HG03066 (cell line): Measurements from ENCODE around the gene PIP4K2C.
"Not testable (repeated sequence)": the region's sequence is repeated elsewhere in the genome, so short reads cannot be mapped to it uniquely, and the experiment has no call there.

Experiments used
- ATAC-seq: cut with Tn5 transposase; IDR thresholded peaks from one replicate; pipeline ENCODE4 v1.9.1; 2021; ENCODE audit warnings: low read depth; ENCODE audit not compliant: unreplicated experiment

PIP4K2C gene

GRCh38 chr12:57631566-57632072 is 40.6 kb downstream of the PIP4K2C start:
- no peak for ATAC-seq

- peak; percentile 10 for ATAC-seq
Measured at GRCh38 chr12:57632073-57632957, 41.3 kb downstream of the PIP4K2C start.

DNA sequence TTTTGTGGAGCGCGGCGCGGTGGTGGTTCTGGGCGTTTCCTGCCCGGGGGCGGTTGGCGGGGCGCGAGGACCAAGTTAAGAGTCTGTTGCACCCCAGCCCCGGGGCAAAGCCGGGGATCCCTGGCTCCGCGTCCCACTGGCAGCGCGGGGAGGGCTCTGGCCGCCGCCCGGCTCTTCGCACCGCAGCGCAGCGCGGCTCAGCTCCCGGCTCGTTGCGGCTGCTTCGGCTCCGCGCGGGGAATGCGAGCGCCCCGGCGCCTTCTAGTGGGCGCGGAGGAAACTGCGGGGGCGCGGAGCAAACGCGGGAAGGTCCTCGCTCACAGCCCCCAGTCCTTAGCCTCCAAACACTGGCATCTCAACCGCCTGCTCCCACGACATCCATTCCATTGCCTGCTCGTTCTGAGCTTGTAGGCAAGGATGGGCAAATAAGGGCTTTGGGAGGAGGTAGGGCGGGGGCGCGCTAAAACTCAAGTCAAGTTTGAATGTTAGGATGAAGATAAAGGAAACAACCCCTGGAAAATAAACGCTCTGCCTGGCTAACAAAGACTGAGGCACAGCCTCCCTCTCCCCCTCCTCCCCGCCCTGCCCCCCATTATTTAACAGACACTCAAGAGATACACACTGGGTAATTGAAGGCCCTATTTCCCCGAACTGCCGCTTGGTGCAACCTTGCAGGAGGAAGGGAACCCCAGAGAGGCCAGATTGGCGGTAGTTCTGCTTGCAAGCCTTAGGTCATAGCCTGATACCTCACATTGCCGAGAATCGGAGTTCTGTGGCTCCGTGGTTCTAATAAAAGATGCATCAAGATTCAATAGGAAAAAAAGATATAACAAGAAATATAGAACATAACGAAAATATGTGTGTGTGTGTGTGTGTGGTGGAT is 42.2 kb downstream of the PIP4K2C start, which contains the start of gene B4GALNT1:
Gene B4GALNT1 (minus strand): TSS at position 244 of the 883 bp plus-strand sequence. CDS start 1,069 bp downstream, outside the sequence.
- ATAC-seq, result peak; percentile 68

- ATAC-seq, result not testable (repeated sequence)
Measured at GRCh38 chr12:57636731-57637130, 45.7 kb downstream of the PIP4K2C start.

- ATAC-seq, result no peak
Measured at GRCh38 chr12:57637364-57637763, 46.4 kb downstream of the PIP4K2C start.

DNA sequence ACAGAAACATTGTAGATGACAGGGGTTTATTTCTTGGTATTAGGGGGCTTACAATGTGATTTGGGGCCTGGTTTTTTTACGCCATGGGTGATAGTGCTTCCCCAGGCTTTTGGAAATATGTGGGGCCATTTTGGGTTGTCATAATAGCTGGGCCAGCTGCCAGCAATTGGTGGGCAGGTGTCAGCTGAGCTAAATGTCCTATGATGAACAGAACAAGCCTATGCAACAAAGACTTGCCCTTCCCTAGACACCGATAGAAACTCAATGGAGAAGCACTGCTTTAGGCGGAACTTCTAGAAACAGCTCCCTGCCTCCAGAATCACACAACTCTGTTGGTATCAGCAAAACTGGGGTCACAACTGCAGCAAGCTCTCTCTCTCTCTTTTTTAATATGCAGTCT is 47.1 kb downstream of the PIP4K2C start:
- ATAC-seq, result no peak

DNA sequence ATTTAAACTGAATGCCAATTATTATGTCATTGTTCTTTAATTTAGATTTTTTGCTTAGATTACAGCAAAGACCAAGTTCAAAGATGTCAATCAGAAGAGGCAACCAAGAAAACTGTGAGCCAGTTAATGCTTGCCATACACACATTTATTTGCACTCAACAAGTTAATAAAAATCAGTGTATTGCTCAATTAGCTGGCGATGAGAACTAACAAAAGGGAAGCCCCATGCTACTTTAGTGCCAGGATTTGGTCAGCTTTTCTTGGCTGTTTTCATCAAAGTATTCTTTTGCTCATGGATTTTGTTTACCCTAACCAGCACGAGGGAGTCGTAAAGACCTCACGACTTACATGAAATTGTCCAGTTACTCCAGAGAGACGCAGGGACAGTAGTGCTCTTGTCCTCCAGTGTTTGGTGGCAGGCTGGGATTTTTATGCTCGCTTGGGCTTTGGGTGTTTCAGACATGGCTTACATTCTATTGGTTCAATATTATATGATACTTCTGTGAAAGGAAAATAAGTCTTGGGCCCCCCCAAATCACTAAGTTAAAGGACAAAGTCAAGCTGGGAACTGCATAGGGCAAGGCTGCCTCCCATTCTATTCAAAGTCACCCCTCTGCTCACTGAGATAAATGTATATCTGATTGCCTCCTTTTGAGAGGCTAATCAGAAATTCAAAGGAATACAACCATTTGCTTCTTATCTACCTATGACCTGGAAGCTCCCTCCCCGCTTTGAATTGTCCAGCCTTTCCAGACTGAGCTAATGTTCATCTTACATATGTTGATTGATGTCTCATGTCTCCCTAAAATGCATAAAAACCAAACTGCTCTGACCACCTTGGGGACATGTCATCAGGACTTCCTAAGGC is 49.4 kb downstream of the PIP4K2C start:
- no peak for ATAC-seq

GRCh38 chr12:57641699-57642442 is 50.9 kb downstream of the PIP4K2C start:
- ATAC-seq, result no peak

DNA sequence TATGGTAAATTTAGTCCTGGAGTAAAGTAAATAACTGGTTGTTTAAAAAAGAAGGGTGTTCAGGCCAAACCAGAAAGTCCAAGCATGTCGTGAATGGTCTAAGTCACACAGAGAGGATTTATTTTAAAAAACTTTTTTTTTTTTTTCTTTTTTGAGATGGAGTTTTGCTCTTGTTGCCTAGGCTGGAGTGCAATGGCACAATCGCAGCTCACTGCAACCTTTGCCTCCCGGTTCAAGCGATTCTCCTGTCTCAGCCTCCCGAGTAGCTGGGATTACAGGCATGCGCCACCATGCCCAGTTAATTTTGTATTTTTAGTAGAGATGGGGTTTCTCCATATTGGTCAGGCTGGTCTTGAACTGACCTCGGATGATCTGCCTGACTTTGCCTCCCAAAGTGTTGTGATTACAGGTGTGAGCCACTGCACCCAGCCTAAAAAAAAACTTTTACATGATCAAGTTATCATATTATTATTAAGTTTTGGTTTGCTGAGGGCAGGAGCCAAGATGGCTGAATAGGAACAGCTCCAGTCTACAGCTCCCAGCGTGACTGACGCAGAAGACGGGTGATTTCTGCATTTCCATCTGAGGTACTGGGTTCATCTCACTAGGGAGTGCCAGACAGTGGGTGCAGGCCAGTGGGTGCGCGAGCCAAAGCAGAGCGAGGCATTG is 55.1 kb downstream of the PIP4K2C start:
- not testable (repeated sequence) for ATAC-seq

DNA sequence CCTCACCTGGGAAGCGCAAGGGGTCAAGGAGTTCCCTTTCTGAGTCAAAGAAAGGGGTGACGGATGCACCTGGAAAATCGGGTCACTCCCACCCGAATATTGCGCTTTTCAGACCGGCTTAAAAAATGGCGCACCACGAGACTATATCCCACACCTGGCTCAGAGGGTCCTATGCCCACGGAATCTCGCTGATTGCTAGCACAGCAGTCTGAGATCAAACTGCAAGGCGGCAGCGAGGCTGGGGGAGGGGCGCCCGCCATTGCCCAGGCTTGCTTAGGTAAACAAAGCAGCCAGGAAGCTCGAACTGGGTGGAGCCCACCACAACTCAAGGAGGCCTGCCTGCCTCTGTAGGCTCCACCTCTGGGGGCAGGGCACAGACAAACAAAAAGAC is 55.7 kb downstream of the PIP4K2C start:
- ATAC-seq, result not testable (repeated sequence)
